Upper lobe of left lung (tissue), 6 donors: ENCODE results near the gene NRIP3. TPM values are rescaled to one million over a fixed set of nuclear protein-coding genes. Genes with fewer than 3 reads are reported as not detected.
"Not testable (repeated sequence)": the region's sequence is repeated elsewhere in the genome, so short reads cannot be mapped to it uniquely, and the experiment has no call there.

Source experiments
- ATAC-seq, 2 donors: fragments of 200-7000 bp; cut with Tn5 transposase; one replicate each; pipeline ENCODE4 v1.9.1; 2022; ENCODE audit warnings: mild to moderate bottlenecking in 2 of 2, moderate library complexity in 2 of 2; ENCODE audit not compliant: low FRiP score in 2 of 2
- DNase-seq, 2 donors: peaks; one replicate each; pipeline ENCODE4 v3.0.0-alpha.2; 2019 to 2020
- H3K27ac ChIP-seq, 4 donors: fragments of 200-600 bp; sonication (generic); one replicate each; pipeline ENCODE4 v1.5.1; 2016 to 2019
- H3K27me3 ChIP-seq, 4 donors: fragments of 200-600 bp; sonication (generic); one replicate each; pipeline ENCODE4 v1.5.1; 2017 to 2019
- H3K36me3 ChIP-seq, 4 donors: fragments of 200-600 bp; sonication (generic); one replicate each; pipeline ENCODE4 v1.5.1; 2016 to 2019
- H3K4me1 ChIP-seq, 4 donors: fragments of 200-600 bp; sonication (generic); one replicate each; pipeline ENCODE4 v1.5.1; 2018 to 2019
- H3K4me3 ChIP-seq, 4 donors: fragments of 200-600 bp; sonication (generic); one replicate each; pipeline ENCODE4 v1.5.1; 2017 to 2019; ENCODE audit warnings: mild to moderate bottlenecking in 2 of 4, moderate library complexity in 1 of 4
- H3K9me3 ChIP-seq, 4 donors: fragments of 200-600 bp; sonication (generic); one replicate each; pipeline ENCODE4 v1.5.1; 2018 to 2019
- CTCF ChIP-seq, 6 experiments: fragments of 450-650 bp in 4 of 6; fragments of 200-600 bp in 2 of 6; sonication (generic) in 2 of 6; IDR thresholded peaks; one replicate each; pipeline ENCODE4 v1.5.1; 2016 to 2019; ENCODE audit warnings: antibody characterized with exemption in 6 of 6
- EP300 ChIP-seq, 4 donors: sonication (generic); formaldehyde crosslinking; IDR thresholded peaks; one replicate each; pipeline ENCODE4 v1.5.1; 2017; ENCODE audit warnings: antibody characterized with exemption in 4 of 4, control low read depth in 2 of 4
- POLR2A ChIP-seq, 4 donors: fragments of 450-650 bp; IDR thresholded peaks; one replicate each; pipeline ENCODE4 v1.5.1; 2016 to 2017; ENCODE audit warnings: antibody characterized with exemption in 4 of 4, mild to moderate bottlenecking in 2 of 4
- POLR2AphosphoS5 ChIP-seq, 2 donors: sonication (generic); formaldehyde crosslinking; IDR thresholded peaks; one replicate each; pipeline ENCODE4 v1.5.1; 2017; ENCODE audit warnings: antibody characterized with exemption in 2 of 2
- WGBS, 2 donors: methylation state at CpG; one replicate each; pipeline ENCODE4 v1.1.5; 2017 to 2018; 5-methylcytosine and 5-hydroxymethylcytosine counted together
- total RNA-seq, 6 donors: library from RNA; depleted of rRNA in 4 of 6; stranded (reverse); fragments of >200 nt in 4 of 6; gene quantifications; one replicate each; pipeline versions ENCODE4 v1.1.0 to v1.2.1, GENCODE V29; 2016 to 2021
- donor health status: DM: no; HTN: no; CAD: no; lungs with moderate emphysema.
- donor health status: DM: no; HTN: yes; CAD: no; lungs with severe emphysema.

Gene NRIP3
- total RNA-seq, 6 donors from 2014 or later: under 0.01 to 5.5 (median 0.87) TPM

GRCh38 chr11:8980485-8980884 is 23.3 kb downstream of the NRIP3 start:
- Histone ChIP-seq H3K4me1 (no peaks in the 10 kb centered on the region), H3K9me3 (no peaks in the 10 kb centered on the region), H3K36me3 (no peaks in the 10 kb centered on the region), H3K4me3 (no peak overlapping the region), H3K27ac (no peak overlapping the region), H3K27me3 (no peaks in the 10 kb centered on the region)
- DNase-seq: no peak
- no peak for ATAC-seq
- TF ChIP-seq CTCF (IDR thresholded peaks at IDR 0.05) (no peak), POLR2AphosphoS5 (IDR thresholded peaks at IDR 0.05) (no peak), EP300 (IDR thresholded peaks at IDR 0.05) (no peak), POLR2A (IDR thresholded peaks at IDR 0.05) (no peak)
- WGBS, 2 donors: 79 to 85% methylated on average over 3 of the region's 3 CpGs

GRCh38 chr11:8979365-8979764 is 24.4 kb downstream of the NRIP3 start:
- ATAC-seq: not testable (repeated sequence)

GRCh38 chr11:8973121-8973520 is 30.7 kb downstream of the NRIP3 start:
- TF ChIP-seq CTCF (IDR thresholded peaks at IDR 0.05) (no peak), EP300 (IDR thresholded peaks at IDR 0.05) (no peak), POLR2AphosphoS5 (IDR thresholded peaks at IDR 0.05) (no peak), POLR2A (IDR thresholded peaks at IDR 0.05) (no peak)
- H3K36me3 ChIP-seq: no peaks in the 10 kb centered on the region
- H3K27ac ChIP-seq: no peak overlapping the region
- DNase-seq (no peak), ATAC-seq (no peak)
- no peaks in the 10 kb centered on the region for H3K9me3 ChIP-seq
- H3K4me3 ChIP-seq: no peak overlapping the region
- no peaks in the 10 kb centered on the region for H3K4me1 ChIP-seq
- H3K27me3 ChIP-seq: no peaks in the 10 kb centered on the region
- WGBS, 2 donors: 72 to 77% methylated on average over 3 of the region's 3 CpGs

More at GRCh38 chr11:8979365-8979764, 24.4 kb downstream of the NRIP3 start:
- not testable (repeated sequence) for H3K4me1 ChIP-seq, H3K27ac ChIP-seq, H3K36me3 ChIP-seq, H3K27me3 ChIP-seq, H3K9me3 ChIP-seq, DNase-seq, H3K4me3 ChIP-seq
- WGBS, 2 donors: 89 to 92% methylated on average over 5 of the region's 7 CpGs

- H3K4me1 ChIP-seq: no peaks in the 10 kb centered on the region
- H3K36me3 ChIP-seq: no peaks in the 10 kb centered on the region
- ATAC-seq (no peak), DNase-seq (no peak)
- H3K9me3 ChIP-seq: no peaks in the 10 kb centered on the region
- WGBS, 2 donors: 79 to 84% methylated on average over 1 of the region's 1 CpG
- no peak overlapping the region for H3K27ac ChIP-seq
- no peaks in the 10 kb centered on the region for H3K27me3 ChIP-seq
- H3K4me3 ChIP-seq: no peak overlapping the region
- TF ChIP-seq CTCF (IDR thresholded peaks at IDR 0.05): no peak
- TF ChIP-seq POLR2A (IDR thresholded peaks at IDR 0.05): no peak
- TF ChIP-seq EP300 (IDR thresholded peaks at IDR 0.05): no peak
- no peak for TF ChIP-seq POLR2AphosphoS5 (IDR thresholded peaks at IDR 0.05)
These were observed 31.9 kb downstream of the NRIP3 start for GRCh38 chr11:8971924-8972316.

- DNase-seq: no peak
- no peaks in the 10 kb centered on the region for H3K27me3 ChIP-seq
- H3K4me1 ChIP-seq: no peaks in the 10 kb centered on the region
- H3K9me3 ChIP-seq: no peaks in the 10 kb centered on the region
- H3K36me3 ChIP-seq: no peaks in the 10 kb centered on the region
- TF ChIP-seq POLR2AphosphoS5 (IDR thresholded peaks at IDR 0.05) (no peak), EP300 (IDR thresholded peaks at IDR 0.05) (no peak), POLR2A (IDR thresholded peaks at IDR 0.05) (no peak), CTCF (IDR thresholded peaks at IDR 0.05) (no peak)
- ATAC-seq: no peak
- H3K4me3 ChIP-seq: no peak overlapping the region
- 82 to 85% methylated on average over 2 of the region's 2 CpGs for WGBS, 2 donors
- H3K27ac ChIP-seq: no peak overlapping the region
These were observed 32.4 kb downstream of the NRIP3 start for GRCh38 chr11:8971196-8971923.
